GM18951 (cell line): ENCODE measurements around the gene ROPN1.
"Not testable (repeated sequence)": the region's sequence is repeated elsewhere in the genome, so short reads cannot be mapped to it uniquely, and the experiment has no call there.

ENCODE experiments used
- POLR2A ChIP-seq: IDR thresholded peaks from 4 replicates; pipeline ENCODE4 v1.6.1; 2011; ENCODE audit warnings: mild to moderate bottlenecking; ENCODE audit not compliant: insufficient read length, insufficient read depth; ENCODE audit errors: extremely low read depth
- in situ Hi-C: fragments of 300-500 bp; cut with MboI; formaldehyde crosslinking; loops from one replicate; pipeline ENCODE4 v1.12.0; 2022; ENCODE audit warnings: low sequenced_read_pairs, mixed read lengths, inconsistent platforms; ENCODE audit not compliant: unreplicated experiment

The ROPN1 gene

DNA sequence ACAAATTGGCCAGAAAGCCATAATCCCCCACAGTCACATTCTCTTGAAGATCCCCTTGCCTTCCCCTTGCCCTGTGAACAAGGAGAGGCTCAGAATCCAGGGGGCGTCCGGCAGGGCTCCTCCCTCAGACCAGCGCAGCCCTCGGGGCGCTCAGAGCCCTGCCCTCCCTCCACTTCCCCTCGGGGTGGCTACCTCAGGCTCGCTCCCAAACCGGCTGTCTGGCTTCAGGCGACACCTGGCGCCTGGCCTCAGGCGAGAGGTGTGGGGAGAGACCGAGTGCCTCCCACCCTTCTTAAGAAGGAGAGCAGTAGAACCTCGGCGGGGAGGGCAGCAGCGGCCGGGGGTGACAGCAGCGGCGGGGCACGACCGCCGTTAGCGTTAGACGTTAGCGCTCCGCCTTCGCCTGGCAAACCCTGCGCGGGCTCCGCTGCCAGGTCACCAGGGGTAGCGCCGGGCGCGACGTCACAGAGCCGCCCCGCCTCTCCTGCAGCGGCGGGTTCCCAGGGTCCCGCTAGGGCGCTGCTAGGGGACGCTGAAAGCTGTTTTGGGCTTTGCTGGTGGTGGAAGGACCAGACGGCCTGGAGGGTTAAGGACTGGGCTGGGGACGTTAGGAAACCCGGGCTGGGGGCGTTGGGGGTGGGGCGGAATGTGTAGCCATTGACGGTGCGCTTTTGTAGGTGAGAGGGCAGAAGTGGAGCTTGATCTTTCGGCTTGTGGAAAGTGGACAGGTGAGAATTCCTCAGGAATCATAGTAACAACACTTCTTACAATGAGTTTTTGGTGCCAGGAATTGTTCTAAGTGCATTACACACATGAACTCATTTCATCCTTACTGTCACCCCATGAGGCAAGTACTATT is at the start of gene ROPN1:
ROPN1 (minus strand) TSS at position 395 of the 859 bp plus-strand sequence. CDS start 11,643 bp downstream, outside the sequence.
- in situ Hi-C loops: loop anchor here (10.0 kb wide), 1 partner anchor 1973 kb away; the partner anchor contains the start of gene ROPN1B

DNA sequence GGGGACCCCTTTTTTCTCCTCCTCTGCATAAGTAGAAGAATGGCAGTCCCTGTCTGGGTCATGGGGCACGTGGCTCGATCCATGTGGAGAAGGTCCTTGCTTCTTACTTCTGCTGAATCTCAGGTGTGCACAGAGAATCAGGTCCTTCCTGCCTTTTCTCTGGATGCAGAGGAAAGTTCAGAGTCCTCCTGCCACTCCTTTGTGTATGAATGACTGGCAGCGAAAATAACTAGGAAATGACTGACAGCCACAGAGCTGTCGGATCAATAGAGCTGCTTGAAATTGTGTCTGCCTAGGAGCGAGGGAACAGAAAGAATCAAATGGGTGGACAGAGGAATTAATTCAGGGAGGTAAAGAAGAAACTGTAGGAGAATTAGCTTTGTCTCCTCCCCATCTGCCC is 49.6 kb upstream of the ROPN1 start:
- in situ Hi-C loops: no loop called here
- TF ChIP-seq POLR2A: no peak

DNA sequence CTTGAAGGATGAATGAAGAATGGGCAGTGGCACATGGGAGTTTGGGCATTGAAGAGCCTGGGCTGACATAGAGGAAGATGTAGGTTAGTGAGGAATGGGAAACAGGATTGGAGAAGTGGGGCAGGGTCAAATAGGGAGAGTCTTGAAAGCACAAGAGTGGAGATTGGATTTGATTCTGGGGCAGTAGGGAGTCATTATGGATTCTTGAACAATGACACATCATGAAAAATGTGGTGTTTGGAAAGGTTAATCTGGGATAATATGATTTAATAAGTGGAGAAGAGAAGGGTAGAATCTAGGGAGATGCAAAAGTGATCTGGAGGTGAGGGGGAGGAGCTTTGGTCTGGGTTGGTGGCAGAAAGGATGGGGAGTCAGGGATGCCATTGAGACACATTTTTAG is 45.4 kb upstream of the ROPN1 start:
- no peak for TF ChIP-seq POLR2A
- in situ Hi-C loops: no loop called here

DNA sequence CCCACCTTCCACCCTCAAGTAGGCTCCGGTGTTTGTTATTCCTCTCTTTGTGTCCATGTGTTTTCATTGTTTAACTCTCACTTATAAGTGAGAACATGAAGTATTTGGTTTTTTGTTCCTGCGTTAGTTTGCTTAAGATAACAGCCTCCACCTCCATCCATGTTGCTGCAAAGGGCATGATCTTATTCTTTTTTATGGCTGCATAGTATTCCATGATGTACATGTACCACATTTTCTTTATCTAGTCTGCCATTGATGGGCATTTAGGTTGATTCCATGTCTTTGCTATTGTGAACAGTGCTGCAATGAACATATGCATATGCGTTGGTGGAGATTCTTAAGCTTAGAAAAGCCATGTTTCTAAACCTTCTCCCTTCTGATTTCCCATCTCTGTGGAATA is 44.3 kb upstream of the ROPN1 start:
- in situ Hi-C loops: not testable (repeated sequence)

DNA sequence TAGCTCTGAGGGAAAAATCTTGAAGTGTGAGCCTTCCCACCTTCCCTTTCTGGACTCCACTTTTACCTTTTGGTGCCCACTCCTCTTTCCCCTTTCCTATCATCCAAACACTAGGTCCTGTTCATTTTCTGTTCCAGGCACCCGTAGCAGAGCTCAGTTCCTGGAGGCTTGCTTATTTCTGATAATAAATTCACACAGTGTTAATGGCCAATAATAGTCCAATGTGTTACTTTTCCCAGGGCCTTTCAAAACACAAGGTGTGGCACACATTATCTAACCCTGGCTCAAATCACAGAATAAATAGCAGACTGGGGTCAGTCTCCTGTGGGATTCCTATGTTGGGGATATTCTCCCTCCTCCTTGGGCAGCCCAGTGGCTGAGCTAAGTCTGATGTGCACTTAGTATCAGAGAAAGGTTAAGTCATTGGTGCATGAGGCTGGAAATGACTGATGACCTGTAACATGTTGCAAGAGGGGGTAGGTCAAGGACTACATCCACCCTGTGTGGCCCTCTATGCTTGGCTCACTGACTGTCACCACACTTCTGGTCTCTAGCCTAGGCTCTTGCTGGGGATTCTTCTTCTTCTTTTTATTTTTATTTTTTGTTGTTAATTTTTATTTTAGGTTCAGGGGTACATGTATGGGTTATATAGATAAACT is 43.7 kb upstream of the ROPN1 start:
- no peak for TF ChIP-seq POLR2A
- in situ Hi-C loops: no loop called here

DNA sequence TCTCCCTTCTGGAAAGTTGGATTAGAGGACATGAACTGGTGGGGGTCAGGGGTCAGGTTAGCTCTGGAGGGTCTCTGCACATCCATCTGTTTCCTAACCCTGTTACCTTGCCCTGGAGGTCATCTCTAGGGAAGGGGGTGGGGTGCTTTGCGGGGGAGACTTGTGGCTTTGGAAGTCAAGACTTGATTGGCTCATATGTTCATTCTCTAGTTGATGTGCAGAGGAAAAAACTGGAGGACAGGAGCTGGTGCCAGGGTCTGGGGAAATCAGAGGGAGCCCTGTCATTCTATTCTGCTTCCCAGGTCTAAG is 42.9 kb upstream of the ROPN1 start:
- TF ChIP-seq POLR2A: no peak
- in situ Hi-C loops: no loop called here

DNA sequence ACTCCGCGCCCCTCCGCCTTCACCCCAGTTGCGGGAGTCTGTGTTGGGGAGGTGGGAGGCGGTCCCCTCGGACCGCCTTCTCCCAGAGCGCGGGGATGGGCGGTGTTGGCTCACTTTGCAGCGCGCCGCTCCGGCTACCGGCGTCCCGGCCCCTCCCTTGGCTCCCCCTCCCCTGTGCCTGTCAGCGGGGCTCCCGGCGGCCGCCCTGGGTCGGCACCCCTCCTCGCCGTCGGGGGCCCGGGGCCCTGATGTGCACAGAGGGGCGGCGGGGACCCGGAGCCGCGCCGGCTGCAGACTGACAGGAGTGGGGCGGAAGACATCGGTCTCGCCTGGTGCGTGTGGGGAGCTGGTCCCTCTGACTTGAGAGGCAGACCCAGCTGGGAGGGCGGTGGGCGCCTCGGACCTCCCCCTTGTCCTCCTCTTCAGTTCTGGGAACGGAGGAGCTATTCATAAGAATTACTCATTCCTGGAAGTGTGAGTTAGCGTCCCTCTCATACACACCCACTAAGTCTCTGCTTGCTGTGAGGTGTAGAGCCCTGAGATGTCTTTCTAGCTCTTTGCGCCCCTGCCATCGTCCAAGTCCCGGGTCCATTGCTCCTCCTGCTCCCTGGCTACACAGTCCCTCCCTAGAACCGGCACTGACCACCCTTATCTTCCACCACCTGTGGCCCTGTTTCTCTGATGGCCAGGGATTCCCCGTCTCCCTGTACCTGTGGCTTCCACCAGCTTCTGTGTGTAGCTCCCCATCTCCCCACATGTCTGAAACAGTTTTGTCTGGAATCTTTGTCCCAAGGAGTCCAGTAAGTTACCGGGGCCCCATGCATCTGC is 42.3 kb upstream of the ROPN1 start:
- in situ Hi-C loops: no loop called here
- no peak for TF ChIP-seq POLR2A

DNA sequence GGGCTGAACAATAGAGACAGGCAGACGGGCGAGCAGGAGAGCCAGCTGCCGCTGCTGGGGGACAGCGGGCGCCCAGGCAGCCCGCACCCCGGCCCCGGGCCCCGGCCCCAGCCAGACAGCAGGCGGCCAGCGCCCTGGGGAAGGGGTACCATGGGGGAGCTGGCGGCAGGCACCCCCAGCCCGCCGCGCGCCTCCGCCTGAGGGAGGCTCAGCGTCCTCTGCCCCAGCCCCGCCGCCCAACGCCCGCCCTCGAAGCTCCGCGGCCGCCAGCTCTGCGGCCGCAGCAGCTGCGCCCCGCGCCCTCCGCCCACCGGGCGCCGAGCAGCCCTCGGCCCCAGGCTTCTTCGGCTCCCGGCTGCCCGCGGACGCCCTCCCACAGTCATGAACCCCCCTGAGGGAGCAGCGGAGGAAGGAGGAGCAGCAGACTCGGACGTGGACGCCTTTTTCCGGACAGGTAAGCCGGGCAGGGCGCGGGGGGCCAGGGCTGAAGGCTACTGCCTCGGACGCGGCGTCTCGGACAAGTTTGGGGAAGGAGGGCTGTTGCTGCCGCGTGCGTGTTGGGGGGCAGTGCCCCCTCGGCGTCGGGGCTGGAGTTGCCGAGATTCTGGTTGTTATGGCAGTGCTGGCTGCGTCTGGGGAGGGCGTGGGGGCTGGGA is 41.6 kb upstream of the ROPN1 start, which contains the start of gene KALRN:
KALRN (plus strand) TSS at position 10 of the 656 bp plus-strand sequence.
- no peak for TF ChIP-seq POLR2A
- in situ Hi-C loops: no loop called here

DNA sequence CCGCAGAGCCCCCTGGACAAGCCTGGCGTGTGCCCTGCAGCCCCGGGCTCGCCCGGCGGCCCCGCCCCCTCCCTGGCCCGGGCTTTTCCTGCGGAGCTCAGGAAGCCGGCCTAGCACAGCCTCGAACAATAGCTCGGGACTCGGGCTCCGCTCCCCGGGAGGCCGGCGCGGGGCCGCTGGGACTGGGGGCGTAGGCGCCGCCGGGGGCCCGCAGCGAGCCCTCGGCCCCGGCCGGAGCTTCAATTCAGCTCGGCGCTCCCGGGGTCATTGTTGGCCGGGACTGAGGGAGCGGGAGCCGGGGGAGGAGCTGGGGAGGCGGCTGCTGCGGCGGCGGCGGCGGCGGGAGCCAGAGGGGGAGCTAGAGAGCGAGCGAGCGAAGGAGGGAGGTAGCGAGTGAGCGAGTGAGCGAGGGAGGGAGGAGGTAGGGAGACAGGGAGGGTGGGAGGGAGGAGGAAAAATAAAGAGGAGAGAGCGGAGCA is 41.0 kb upstream of the ROPN1 start:
- in situ Hi-C loops: no loop called here
- no peak for TF ChIP-seq POLR2A

DNA sequence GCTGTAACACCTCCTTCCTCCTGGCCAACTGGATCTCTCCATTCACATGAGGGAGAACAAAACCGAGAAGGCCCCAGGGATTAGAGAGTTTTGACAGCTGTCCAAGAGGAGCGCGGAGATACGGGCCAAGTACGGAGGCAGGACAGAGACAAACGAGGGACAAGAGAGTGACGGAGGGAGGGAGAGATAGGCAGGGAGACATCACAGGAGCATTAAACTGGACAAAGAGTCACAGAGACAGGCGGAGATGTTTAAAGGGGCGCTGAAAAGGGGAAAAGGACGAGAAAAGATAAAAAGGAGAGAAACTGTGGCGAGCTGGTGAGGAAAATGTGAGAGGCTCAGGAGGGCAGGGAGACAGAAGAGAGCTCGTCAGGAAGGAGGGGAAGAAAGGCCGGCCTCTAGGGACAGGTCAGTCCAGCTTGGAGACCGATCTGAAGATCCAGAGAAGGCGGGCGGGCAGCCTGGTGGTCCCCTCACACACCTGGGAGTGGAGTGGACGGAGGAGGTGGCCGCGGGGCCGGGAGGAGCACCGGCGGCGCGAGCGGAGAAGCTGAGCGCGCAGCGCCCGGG is 40.5 kb upstream of the ROPN1 start:
- in situ Hi-C loops: no loop called here
- no peak for TF ChIP-seq POLR2A

DNA sequence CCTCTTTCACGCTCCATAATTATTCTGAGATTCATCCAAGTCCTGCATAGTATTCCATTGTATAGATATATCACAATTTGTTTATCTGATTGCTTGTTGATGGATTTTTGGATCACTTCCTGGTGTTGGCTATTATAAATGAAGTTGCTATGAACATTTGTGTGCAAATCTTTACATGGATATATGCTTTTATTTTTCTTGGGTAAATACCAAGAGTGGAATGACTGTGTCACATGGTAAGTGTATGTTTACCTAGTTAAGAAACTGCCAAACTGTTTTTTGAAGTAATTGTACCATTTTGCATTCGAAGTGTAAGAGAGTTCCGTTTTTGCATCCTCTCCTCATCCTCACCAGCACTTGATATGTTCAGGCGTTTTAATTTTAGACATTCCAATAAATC is 34.6 kb upstream of the ROPN1 start:
- in situ Hi-C loops: no loop called here
- TF ChIP-seq POLR2A: no peak

DNA sequence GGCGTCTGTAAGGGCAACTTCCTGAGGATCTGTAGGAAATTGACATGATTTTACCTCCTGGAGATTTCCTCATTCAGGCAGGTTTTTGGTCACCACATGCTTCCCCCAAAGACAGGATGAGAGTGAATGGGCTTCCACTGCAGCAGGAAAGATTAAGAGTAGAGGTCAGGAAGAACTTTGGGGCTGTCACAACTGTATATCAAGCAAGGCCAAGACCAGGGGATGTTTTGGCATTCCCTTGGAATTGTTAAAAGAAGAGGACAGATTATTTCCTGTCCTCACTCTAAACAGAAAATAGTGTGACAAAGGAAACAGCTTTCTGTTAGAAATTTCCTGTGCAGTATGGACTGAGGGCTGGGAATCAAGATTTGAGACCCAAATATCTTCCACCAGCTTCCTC is 31.6 kb upstream of the ROPN1 start:
- in situ Hi-C loops: not testable (repeated sequence)

DNA sequence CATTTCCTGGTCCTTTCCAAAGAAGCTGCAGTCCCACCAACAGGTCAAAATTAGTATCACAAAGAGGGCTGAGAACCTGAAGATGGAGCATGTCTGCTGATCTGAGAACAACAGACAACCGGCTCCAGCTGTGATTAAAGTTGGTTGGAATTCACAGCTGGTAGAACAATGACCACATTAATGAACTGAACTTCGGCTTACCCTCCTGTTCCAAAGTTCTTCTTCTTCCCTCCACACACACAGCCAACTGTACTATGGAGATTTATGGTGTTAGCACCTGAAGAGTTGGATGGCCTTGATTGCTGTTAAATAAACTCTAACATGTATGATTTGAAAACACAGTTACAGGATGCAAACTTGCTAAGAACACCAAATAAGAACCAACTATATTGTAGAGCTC is 27.4 kb upstream of the ROPN1 start:
- in situ Hi-C loops: no loop called here
- TF ChIP-seq POLR2A: no peak

DNA sequence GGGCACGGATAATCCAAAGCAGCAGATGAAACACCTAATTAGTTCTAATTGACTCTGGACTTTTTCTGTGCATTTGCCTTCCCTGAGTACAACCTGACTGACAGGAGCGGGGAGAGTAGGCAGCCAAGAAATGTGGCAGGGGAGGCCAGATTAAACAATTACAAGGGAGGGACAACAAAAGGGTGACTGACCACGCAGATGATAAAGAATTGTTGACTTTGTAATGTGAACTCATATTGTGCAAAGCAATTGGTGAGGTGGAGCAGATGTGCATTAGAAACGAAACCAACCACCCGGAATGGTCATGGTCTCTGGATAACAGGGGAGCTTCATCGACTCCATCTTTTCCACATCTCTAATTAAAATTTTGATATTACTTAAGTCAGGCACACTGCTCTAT is 25.6 kb upstream of the ROPN1 start:
- in situ Hi-C loops: not testable (repeated sequence)

DNA sequence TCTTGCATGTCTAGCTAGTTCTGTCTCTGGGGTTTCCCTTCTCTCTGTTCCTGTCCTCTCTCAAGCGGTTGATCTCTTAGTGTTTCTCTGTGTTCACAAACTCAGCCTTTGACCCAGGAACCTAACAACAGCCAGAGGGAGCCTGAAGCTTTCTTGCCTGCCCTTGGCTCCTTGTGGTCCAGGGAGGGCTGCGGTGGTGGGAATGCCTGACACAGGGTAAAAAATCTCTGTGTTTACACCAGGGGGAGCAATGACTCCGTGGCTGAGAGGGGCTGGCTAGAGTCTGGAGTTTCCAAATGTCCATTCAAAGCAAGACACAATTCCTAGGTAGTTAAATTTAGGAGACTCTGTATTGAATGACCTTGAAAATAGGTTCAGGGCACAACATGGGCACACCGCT is 24.6 kb upstream of the ROPN1 start:
- in situ Hi-C loops: not testable (repeated sequence)
